NCI-H1436 treated with DMSO at 0.1 percent for 48 hours (cell line): ENCODE measurements around the gene SLC15A4.

Experiments used
- DNase-seq: peaks from one replicate; lab custom pipeline; 2025; lab: John Stamatoyannopoulos, UW

The SLC15A4 gene

DNA sequence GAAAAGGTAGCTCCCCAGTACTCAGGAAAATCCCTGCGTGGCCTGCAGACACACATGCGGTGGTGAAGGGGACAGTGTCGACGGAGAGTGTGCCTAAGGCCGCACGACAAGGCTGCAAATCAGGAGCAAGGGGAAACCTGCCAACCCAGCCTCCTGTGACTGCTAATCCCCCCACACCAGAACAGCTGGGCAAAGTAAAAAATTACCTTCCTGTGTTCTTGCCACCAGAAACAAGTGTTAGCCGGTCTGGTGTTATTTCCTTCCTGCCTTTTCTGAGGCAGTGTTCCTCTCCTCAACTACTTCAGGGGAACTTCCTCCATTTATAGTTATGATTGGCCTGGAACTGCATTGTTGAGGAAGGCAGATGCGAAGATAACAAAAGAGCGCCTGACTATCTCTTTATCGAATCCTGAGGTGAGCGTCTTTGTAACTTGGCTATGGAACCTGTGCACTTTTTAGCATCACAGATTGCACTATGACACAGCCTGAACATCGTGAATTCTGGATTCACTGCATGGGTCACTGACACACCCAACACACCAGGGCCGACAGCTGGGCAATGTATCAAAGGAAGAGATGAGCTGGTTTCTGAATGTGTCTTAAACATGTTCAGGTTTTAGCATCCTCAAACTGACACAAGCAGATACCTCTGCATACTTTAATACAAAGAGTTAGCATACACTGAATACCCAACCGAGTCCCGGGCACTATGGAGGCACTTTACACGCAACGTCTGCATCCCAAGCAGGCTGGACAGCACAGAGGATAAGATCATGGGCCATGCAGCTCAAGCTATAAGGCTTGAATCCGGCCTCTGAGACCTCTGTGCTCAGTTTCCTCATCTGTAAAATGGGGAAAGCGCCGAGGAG is 28.9 kb downstream of the SLC15A4 start:
- no peak for DNase-seq

DNA sequence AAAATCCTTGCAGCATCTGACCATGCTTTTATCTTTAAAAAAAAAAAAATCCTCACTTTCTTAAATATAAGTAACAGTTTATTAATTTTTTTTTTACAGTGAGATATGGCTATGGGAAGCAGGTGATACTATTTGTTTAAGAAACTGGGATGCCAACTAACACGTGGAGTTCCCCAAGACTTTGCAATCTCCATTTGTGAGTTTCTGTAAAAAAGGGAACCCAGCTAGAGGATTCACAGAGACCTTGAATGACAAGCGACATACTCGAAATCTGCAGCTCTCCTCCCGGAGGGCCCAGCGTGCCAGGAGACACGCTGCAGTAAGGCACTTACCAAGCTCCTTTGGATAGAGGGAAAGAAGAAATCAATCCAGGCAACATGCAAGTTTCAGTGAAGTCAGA is 30.1 kb downstream of the SLC15A4 start:
- DNase-seq = no peak

DNA sequence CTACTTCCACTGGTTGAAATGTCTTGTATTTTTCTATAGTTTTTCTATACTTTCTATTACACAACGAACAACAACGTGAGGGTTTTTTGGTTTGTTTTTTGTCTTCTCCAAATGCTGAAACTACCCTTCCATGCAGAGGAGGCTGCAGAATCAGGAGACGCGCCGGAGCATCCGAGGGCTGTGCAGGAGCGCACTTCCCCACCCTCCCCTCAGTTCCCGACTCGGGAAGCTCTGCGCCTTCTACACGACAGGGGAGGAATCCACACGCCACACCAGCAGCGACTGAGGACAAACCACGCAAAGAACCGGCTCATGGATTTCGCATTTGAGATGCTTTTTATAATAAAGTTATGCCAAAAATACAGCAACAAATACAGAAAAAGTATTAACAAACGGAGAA is 30.9 kb downstream of the SLC15A4 start:
- no peak for DNase-seq

DNA sequence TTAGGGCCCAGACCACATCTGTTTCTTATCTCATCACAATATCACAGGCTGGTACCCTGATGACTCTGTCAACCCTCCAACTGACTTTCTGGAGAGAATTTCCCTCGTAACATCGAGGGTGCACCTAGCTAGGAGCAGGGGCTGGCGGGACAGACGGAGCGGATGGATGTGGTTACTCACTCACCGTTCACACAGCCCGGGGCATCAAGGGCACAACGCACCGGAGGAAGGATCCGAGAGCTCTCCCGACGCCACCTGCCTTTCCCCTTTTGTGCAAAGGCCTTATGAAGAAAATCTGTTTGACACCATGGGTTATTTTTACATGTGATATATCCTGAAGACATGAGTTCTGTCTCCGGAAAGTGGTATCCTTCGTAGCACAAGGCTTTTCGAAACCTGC is 31.4 kb downstream of the SLC15A4 start:
- DNase-seq = no peak

DNA sequence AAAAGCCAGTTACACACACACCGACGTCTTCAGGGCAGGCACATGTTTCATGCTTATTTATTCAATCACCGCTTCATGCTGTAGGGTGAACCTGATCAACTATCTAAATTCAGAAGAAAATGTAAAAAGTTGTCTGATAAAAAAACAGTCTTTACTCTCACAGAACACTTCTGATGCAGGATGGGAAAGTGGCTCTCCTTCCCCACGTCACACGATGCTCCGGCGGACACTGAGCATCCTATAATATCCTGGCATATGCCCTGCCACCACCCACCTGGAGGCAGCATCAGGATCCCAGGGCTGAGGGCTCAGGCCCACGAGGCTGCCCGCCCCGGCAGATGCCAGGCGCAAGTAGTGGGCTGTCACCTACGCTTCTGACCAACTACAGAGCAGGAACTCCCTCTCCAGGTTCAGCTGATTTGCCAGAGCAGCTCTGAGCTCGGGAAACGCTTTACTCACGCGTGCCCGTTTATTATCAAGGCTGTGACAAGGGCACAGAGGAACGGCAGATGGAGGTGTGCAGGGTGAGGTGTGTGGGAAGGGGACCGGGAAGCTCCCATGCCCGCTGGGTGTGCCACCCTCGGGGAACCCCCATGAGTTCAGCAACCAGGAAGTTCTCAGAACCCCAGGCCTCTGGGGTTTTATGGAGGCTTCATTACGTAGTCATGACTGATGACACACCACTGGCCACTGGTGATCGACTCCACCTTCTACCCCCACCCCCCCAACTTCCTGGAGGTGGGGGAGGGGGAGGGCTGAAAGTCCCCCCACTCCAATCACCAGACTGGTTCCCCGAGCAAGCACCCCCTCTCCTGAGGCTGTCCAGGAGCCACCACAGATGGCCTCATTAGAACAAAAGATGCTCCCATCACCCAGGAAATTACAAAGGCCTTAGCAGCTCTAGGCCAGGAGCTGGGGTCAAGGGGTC is 32.1 kb downstream of the SLC15A4 start:
- no peak for DNase-seq

DNA sequence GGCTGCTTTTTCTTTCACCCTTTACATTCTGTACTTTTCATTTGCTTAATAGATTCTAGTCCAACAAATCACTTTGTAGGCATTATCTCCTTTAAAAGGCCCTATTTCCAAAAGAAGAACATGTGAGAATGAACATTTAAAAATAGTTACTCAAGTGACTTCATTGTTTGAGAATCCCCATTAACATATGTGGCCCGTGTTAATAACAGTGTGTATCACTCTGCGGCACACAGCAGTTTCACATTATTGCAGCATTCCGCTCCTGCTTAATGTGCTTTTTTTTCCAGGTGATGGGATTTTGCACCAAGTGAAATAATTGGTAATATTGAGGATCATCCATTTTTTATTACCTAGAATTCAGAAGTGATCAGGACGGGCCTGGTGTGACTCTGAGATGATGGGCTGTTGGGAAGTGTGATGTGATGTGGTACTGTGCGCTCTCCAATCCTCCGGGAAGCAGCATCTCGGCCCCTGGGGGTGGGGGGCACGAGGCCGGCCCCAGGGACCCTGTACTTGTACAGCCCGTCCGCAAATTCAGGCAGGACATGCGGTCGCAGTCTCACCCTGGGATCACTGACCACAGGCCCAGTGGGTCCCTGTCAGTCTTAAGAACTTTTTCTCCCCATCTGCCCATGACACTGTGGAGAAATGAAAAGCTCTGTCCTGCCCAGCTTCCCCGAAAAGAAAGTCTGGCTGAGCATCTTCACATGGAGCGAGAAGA is 32.9 kb downstream of the SLC15A4 start:
- DNase-seq = no peak

DNA sequence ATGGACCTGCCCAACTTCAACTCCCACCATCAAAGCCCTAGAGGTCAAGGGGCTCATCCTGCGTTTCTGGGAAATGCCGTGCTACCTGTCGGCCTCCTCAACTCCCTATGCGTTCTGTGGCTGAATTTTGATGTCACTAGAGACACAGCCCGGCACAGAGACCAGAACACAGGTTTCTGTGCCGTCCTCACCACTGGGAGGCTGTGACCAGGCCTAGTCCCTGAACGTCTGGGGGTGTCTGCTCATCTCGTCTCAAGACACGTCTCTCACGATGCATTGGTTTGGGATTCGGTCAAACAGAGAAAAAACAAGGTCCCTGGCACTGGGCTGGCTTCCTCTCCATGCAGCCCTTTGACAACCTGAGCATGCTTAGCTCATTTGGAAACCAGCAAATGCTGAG is 33.5 kb downstream of the SLC15A4 start:
- DNase-seq = no peak

DNA sequence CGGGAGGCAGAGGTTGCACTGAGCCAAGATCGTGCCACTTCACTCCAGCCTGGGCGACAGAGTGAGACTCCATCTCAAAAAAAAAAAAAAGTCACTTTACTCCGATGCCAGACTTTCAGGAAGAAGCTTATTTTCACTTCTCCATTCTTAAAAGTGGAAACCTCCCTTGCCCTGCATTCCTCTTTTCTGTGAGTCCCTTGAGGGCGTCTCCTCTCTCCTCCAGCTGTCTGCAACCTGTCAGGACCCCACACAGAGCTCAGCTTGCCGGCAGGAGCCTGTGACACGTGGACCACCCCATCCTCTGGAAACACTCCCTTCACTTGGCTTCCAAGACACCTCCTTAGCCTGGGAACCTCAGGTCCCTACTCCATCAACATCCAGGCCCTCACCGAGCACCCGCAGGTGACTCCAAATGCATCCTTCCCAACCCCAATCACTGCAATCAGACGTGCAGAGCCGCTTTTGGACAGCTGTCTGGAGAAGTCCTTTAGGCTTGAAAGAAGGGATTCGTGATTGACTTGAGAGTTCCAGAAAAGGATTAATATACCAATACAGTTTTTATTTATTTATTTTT is 34.3 kb downstream of the SLC15A4 start:
- DNase-seq = no peak

DNA sequence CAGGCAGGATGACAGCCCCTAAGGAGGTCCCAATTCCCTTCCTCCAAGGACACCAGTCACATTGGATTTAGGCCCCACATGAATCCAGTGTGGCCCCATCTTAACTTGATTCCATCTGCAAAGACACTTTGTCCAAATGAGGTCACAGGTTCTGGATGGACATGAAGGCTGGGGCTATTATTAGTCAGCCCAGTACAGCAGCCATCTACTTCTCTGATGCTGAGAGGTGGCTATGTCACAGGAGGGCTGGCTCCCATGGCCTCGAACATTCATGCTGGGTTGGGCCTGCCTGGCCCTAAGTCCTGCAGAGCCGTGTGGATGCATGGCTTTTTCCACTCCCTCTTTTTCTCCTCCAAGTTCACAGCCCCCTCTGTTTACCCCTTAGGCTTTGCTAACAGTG is 35.9 kb downstream of the SLC15A4 start:
- DNase-seq = no peak

DNA sequence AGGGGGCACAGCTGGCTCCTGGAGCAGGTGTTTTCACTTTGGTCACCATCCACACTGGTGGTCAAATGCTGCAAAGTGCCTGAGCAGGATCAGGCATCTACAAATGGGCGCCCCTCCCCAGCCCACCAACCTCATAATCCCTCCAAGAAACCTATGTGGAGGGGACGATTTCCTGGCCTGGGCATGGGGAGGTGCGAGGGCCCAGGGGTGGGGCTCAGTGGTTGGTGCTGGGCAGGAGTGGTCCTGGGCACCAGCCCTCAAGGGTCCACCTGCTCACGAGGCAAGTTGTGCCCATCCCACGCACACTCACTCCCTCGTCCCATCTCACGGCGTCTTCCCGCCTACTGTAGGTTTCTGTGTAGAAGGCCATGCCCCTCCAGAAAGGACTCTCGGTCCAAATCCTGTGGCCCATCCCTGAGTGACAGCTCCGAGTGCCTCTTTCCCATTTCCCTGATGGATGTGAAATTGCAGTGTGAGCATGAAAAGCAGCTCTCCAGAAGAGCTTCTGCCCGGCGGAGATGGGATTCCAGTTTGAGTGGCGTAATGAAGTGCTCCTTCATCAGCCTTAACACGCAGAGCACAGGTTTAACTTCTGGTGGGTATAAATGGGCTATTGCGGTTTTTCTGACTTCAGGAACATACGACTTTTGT is 36.9 kb downstream of the SLC15A4 start:
- DNase-seq = no peak

DNA sequence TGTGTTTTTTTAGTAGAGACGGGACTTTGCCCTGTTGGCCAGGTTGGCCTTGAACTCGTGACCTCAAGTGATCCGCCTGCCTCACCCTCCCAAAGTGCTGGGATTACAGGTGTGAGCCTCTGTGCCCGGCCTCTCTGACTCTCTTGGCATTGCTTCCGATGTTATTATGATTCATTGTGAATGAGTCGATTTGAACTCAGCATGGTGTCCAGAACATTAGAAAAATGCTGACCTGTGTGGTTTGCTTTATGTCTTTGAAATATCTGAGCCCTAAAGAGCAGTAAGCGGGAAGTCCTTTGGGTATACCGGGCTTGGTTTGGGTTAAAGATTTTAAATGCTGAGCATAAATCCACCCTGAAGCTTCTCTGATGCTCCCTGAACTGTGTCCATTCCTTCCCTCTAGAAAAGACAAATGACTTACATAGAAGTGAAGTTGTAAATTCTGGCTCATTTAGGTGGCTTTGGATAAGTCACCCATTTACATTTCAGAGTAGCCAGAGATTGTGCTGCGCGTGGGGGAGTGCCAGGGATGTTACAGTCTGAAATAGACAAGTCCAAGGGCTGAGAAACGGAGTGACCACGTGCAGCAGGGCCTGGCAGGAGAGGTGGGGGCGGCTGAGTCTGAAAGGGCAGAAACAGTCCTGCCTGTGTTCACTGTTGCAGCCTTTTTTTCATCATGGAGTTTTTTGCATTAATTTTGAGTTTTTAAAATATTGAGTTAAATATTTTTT is 39.6 kb downstream of the SLC15A4 start:
- DNase-seq = no peak

DNA sequence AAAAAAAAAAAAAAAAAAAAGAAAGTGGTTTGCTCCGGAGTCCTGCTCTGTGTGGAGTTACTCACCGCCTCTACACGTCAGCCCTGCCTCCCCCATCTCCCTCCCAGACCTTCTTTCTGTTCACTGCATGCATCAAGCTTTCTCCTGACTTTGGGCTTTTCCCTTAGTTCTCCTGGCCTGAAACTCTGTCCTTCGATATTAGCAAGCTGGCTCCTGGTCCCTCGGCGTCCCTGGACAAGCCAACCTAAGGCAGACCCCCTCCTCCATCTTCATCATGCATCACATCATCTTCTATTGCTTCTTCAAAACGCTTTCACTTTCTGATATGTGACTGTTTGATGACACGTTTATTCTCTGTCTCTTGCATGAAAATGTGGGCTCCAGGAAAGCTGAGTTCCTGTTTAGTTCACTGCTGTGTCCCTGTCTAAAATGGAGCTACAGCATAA is 40.6 kb downstream of the SLC15A4 start:
- no peak for DNase-seq

DNA sequence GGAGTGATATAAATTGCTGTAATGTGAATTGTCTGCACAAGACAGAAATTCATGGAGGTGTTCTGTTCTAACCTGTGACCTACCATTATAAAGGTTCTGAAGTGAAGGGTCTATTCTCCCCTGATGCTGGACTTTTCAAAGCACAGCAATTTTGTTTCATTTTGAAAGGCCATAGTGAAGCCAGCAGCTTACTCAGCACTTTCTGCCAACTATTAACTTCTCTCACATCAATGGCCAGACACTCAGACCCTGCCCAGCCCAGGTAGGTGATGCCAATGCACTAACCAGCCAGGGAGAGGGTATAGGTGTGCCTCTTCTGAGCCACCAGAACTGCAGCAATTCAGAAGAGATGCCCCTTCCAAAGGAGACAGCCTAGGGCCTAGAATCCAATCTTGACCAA is 43.9 kb downstream of the SLC15A4 start:
- DNase-seq = no peak

DNA sequence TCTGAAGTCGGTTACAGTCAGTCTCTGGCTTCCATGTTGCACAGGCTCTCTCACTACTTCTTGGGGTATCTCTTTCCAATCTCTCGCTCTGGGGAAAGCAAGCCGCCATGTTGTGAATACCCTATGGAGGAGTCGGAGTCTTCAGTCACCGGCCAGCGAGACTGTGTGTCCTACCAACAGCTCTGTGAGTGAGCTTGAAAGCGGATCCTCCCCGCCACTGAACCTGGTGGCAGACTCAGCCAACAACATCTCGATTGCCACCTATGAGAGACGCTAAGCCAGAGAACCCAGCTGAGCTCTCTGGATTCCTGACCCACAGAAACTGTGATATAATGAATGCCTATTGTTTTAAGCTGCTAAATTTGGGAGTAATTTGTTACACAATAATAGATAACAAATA is 51.5 kb downstream of the SLC15A4 start:
- DNase-seq = no peak

DNA sequence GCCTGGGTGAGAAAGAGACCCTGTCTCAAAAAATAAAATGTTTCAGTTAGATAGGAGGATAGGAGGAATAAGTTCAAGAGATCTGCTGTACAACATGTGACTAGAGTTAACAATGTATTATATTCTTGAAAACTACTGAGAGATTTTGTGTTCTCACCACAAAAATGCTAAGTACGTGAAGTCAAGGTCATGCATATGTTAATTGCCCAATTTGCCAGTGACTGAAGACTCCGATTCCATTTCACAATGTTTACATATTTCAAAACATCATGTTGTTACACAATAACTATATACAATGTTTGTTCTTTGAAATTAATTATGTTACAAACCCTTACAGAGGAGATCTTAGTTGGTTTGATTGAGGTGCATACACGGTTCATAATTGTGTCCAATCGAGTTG is 52.1 kb downstream of the SLC15A4 start:
- no peak for DNase-seq

DNA sequence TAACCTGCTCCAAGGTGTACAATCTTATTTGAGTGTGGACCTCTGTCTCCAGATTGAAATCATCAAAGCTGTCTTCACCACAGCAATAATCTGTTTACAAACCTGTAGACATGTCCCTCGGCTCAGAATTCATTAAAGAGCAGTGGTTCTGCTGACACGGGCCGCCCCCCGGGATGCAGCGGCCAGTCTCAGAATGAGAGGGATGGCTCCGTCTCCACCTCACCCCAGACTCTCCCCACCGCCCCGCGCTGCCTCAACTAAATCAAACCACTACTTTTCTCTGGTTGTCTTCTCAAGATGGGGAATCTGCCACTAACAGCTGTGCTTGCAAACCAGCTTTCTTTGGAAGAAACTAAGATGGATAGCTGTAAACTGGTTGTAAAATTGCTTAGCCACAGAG is 56.2 kb downstream of the SLC15A4 start:
- no peak for DNase-seq

DNA sequence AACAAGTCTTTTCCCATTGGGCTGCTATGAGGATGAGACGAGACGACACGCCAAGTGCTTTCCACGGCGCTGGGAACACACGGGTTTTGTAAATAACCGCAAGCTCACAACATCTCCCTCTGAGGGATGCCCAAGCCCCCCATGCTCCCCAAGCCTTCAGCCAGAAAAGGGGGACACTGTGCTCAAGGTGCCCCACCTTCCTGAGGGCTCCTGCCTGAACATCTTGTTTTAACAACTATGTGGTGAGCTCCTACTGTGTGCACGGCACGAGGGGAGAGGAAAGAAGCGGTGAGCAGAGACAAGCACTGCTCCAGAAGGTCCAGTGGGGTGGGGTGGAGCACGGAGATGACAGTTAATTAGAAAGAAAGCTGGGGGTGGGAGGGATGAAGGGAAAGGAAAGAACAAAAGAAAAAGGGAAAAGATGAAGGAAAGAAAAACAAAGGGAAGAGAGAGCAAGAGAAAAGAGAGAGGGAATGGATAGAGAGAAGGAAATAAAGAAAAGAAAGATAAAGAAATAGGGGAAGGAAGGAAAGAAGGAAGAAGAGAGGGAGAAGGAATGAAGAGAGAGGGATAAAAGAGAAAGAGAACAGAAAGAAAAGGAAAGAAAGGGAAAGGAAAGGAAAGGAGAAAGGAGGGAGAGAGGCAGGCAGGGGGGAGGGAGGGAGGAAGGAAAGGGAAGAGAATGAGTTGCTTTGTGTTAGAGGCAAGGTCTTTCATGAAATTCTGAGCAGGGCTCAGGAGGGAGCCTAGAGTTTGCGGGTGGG is 56.8 kb downstream of the SLC15A4 start:
- no peak for DNase-seq

DNA sequence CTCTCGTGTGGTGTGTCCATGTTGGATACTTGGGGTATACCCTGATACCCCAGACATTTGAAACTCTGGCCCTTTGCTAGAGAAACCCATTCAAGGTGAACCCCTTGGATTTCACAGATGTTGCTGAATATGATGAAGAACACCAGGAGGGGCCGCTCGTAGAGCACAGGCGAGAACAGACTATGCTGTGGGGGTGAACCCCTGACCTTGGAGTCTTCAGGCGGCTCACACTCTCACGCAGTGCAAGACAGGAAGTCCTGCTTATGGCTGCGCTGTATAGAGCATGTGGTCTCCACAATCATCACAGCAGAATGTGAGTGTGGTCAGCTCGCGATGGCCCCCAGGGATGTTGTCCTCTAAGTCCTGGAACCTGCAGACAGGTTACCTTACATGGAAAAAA is 60.4 kb downstream of the SLC15A4 start:
- DNase-seq = no peak

DNA sequence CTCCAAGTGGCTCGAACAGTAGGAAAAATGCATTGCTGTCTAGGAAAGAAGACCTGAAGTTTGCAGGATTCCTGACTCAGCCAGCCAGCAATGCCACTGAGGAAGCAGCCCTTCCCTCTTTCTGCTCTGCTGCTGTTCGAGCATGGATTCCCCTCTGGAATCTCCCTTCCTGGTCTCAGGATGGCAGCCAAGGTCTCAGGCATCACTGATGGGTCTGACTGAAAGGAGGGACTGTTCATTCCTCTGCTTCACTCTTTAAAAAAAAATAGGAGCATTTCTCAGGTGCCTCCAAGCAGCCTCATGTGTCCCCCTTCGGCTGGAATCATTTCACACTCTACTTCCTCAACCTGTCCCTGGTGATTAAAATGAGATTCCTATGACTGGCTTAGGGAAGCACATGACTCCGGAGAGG is 62.4 kb downstream of the SLC15A4 start:
- no peak for DNase-seq

DNA sequence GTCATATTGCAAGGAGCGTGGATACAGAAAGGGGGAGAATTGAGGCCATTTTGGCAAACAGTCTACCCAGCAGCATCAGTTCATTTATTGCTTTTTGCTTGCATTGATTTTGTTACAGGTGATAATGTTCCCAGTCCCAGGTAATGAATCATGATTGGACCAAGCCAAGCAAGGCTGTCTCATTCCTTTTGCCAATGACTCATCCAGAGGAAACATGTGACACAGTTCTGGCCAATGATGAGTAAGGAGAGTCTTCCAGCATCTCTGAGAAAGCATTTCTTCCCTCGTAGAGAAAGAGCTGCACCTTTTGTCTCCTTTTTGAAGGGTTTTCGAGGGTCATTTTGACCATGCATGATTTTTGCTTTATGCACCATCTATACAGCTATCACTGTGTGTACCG is 68.2 kb downstream of the SLC15A4 start:
- no peak for DNase-seq
